ENCODE data around the gene SMAD6. TPM values are rescaled to one million over a fixed set of nuclear protein-coding genes. Genes with fewer than 3 reads are reported as not detected.
A peak's percentile ranks its signal among the peaks of the same experiment; 100 is the strongest.

SMAD6 gene
- total RNA-seq, 1 donor from 2014 or later: 0.79 TPM

GRCh38 chr15:66751579-66751978 is 49.5 kb downstream of the SMAD6 start:
- no peaks in the 10 kb centered on the region for H3K36me3 ChIP-seq (ENCODE audit: control insufficient read depth, insufficient read depth, low read length)
- peak; percentile 62 for FAIRE-seq
- H3K4me3 ChIP-seq (ENCODE audit: low read depth, low read length): no peak overlapping the region
- H3K27me3 ChIP-seq (ENCODE audit: control insufficient read depth, insufficient read depth, low read length): no peaks in the 10 kb centered on the region
- TF ChIP-seq CTCF (IDR thresholded peaks at IDR 0.05; ENCODE audit: insufficient read depth, low read length, severe bottlenecking): no peak
- no peak for DNase-seq (ENCODE audit: low read depth)

- no peak for TF ChIP-seq CTCF (IDR thresholded peaks at IDR 0.05; ENCODE audit: insufficient read depth, low read length, severe bottlenecking)
- FAIRE-seq (no peak), DNase-seq (ENCODE audit: low read depth) (no peak)
- H3K36me3 ChIP-seq (ENCODE audit: control insufficient read depth, insufficient read depth, low read length): no peaks in the 10 kb centered on the region
- H3K4me3 ChIP-seq (ENCODE audit: low read depth, low read length): no peak overlapping the region
- H3K27me3 ChIP-seq (ENCODE audit: control insufficient read depth, insufficient read depth, low read length): no peaks in the 10 kb centered on the region
Observed at GRCh38 chr15:66752078-66752477, 50.0 kb downstream of the SMAD6 start.

GRCh38 chr15:66753687-66754377 is 51.8 kb downstream of the SMAD6 start:
- H3K4me3 ChIP-seq (ENCODE audit: low read depth, low read length): no peak overlapping the region
- H3K36me3 ChIP-seq (ENCODE audit: control insufficient read depth, insufficient read depth, low read length): no peaks in the 10 kb centered on the region
- FAIRE-seq: peak; percentile 23
- no peaks in the 10 kb centered on the region for H3K27me3 ChIP-seq (ENCODE audit: control insufficient read depth, insufficient read depth, low read length)
- no peak for TF ChIP-seq CTCF (IDR thresholded peaks at IDR 0.05; ENCODE audit: insufficient read depth, low read length, severe bottlenecking)
- no peak for DNase-seq (ENCODE audit: low read depth)

GRCh38 chr15:66754789-66755188 is 52.8 kb downstream of the SMAD6 start:
- Histone ChIP-seq H3K27me3 (ENCODE audit: control insufficient read depth, insufficient read depth, low read length) (no peaks in the 10 kb centered on the region), H3K4me3 (ENCODE audit: low read depth, low read length) (no peak overlapping the region), H3K36me3 (ENCODE audit: control insufficient read depth, insufficient read depth, low read length) (no peaks in the 10 kb centered on the region)
- FAIRE-seq (no peak), DNase-seq (ENCODE audit: low read depth) (no peak)
- TF ChIP-seq CTCF (IDR thresholded peaks at IDR 0.05; ENCODE audit: insufficient read depth, low read length, severe bottlenecking): no peak

- Histone ChIP-seq H3K27me3 (ENCODE audit: control insufficient read depth, insufficient read depth, low read length) (no peaks in the 10 kb centered on the region), H3K4me3 (ENCODE audit: low read depth, low read length) (no peak overlapping the region), H3K36me3 (ENCODE audit: control insufficient read depth, insufficient read depth, low read length) (no peaks in the 10 kb centered on the region)
- FAIRE-seq: no peak
- no peak for TF ChIP-seq CTCF (IDR thresholded peaks at IDR 0.05; ENCODE audit: insufficient read depth, low read length, severe bottlenecking)
- DNase-seq (ENCODE audit: low read depth): no peak
Observed at GRCh38 chr15:66755298-66756068, 53.4 kb downstream of the SMAD6 start.

Measured in bronchial epithelial cell (primary cell).